ENCODE results near the gene RAB35.

DNA sequence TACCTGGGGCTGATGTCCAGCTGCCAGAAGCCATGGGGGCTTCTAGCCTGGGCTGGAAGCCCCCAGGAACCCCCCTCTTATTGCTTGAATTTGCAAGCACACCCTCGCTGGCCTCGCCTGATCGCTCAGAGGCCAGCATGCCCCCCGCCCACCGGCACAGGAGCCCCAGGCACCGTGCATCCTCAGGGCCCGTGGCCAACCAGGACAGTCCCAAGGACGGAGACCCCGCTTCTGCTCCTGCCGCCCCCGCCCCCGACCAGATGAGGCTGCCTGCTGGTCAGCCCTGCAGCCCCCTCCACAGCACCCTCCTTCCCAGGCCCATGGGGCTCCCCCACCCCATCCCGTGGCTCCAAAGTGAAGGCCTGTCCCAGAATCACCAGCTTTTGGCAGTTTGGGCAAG, 21.2 kb downstream of the RAB35 start:
- no peak for TF ChIP-seq POLR2A (IDR thresholded peaks at IDR 0.05; ENCODE audit: low read length)
- TF ChIP-seq, protein P1, sequence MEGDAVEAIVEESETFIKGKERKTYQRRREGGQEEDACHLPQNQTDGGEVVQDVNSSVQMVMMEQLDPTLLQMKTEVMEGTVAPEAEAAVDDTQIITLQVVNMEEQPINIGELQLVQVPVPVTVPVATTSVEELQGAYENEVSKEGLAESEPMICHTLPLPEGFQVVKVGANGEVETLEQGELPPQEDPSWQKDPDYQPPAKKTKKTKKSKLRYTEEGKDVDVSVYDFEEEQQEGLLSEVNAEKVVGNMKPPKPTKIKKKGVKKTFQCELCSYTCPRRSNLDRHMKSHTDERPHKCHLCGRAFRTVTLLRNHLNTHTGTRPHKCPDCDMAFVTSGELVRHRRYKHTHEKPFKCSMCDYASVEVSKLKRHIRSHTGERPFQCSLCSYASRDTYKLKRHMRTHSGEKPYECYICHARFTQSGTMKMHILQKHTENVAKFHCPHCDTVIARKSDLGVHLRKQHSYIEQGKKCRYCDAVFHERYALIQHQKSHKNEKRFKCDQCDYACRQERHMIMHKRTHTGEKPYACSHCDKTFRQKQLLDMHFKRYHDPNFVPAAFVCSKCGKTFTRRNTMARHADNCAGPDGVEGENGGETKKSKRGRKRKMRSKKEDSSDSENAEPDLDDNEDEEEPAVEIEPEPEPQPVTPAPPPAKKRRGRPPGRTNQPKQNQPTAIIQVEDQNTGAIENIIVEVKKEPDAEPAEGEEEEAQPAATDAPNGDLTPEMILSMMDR (IDR thresholded peaks at IDR 0.05) = no peak
- TF ChIP-seq MYC (IDR thresholded peaks at IDR 0.05; ENCODE audit: borderline replicate concordance, low read length) = no peak
- no peak for TF ChIP-seq HEYL (CRISPR knock-in tag; IDR thresholded peaks at IDR 0.05)
- TF ChIP-seq, protein P2, sequence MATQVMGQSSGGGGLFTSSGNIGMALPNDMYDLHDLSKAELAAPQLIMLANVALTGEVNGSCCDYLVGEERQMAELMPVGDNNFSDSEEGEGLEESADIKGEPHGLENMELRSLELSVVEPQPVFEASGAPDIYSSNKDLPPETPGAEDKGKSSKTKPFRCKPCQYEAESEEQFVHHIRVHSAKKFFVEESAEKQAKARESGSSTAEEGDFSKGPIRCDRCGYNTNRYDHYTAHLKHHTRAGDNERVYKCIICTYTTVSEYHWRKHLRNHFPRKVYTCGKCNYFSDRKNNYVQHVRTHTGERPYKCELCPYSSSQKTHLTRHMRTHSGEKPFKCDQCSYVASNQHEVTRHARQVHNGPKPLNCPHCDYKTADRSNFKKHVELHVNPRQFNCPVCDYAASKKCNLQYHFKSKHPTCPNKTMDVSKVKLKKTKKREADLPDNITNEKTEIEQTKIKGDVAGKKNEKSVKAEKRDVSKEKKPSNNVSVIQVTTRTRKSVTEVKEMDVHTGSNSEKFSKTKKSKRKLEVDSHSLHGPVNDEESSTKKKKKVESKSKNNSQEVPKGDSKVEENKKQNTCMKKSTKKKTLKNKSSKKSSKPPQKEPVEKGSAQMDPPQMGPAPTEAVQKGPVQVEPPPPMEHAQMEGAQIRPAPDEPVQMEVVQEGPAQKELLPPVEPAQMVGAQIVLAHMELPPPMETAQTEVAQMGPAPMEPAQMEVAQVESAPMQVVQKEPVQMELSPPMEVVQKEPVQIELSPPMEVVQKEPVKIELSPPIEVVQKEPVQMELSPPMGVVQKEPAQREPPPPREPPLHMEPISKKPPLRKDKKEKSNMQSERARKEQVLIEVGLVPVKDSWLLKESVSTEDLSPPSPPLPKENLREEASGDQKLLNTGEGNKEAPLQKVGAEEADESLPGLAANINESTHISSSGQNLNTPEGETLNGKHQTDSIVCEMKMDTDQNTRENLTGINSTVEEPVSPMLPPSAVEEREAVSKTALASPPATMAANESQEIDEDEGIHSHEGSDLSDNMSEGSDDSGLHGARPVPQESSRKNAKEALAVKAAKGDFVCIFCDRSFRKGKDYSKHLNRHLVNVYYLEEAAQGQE (IDR thresholded peaks at IDR 0.05) = no peak
- no peak for TF ChIP-seq EP300 (IDR thresholded peaks at IDR 0.05)

All from A549 (cell line).